Heart left ventricle (tissue), 16 donors: ENCODE measurements around the gene SSBP2. TPM values are rescaled to one million over a fixed set of nuclear protein-coding genes. Genes with fewer than 3 reads are reported as not detected.

Experiments
- ATAC-seq, 4 donors: fragments of 200-7000 bp; cut with Tn5 transposase; one replicate each; pipeline ENCODE4 v1.9.1; 2020 to 2022; ENCODE audit warnings: moderate library complexity in 4 of 4, mild to moderate bottlenecking in 3 of 4, moderate number of reproducible peaks in 1 of 4
- DNase-seq, 5 donors: peaks; one replicate each; pipeline ENCODE4 v3.0.0-alpha.2; 2020
- H3K27ac ChIP-seq, 12 donors: fragments of 200-600 bp; sonication (generic) in 4 of 12; one replicate each; pipeline versions ENCODE4 v1.5.0 to v1.8.0; 2016 to 2022; ENCODE audit warnings: mild to moderate bottlenecking in 2 of 12
- H3K27me3 ChIP-seq, 9 donors: fragments of 200-600 bp; sonication (generic) in 2 of 9; one replicate each; pipeline versions ENCODE4 v1.5.1 to v1.8.0; 2016 to 2022; ENCODE audit warnings: mild to moderate bottlenecking in 3 of 9
- H3K36me3 ChIP-seq, 9 donors: fragments of 200-600 bp; sonication (generic) in 2 of 9; one replicate each; pipeline versions ENCODE4 v1.5.0 to v1.8.0; 2018 to 2022; ENCODE audit warnings: mild to moderate bottlenecking in 2 of 9
- H3K4me1 ChIP-seq, 12 donors: fragments of 200-600 bp; sonication (generic) in 4 of 12; one replicate each; pipeline versions ENCODE4 v1.5.0 to v1.8.0; 2016 to 2022; ENCODE audit warnings: mild to moderate bottlenecking in 3 of 12
- H3K4me3 ChIP-seq, 12 donors: fragments of 200-600 bp; sonication (generic) in 4 of 12; one replicate each; pipeline versions ENCODE4 v1.5.0 to v1.8.0; 2017 to 2022; ENCODE audit warnings: mild to moderate bottlenecking in 9 of 12, moderate library complexity in 4 of 12
- H3K9me3 ChIP-seq, 12 donors: fragments of 200-600 bp; sonication (generic) in 4 of 12; one replicate each; pipeline versions ENCODE4 v1.5.0 to v1.8.0; 2016 to 2022; ENCODE audit warnings: mild to moderate bottlenecking in 1 of 12
- CTCF ChIP-seq, 12 donors: fragments of 200-600 bp; sonication (generic) in 4 of 12; IDR thresholded peaks; one replicate each; pipeline versions ENCODE4 v1.5.0 to v1.8.0; 2018 to 2022; ENCODE audit warnings: antibody characterized with exemption in 12 of 12, mild to moderate bottlenecking in 5 of 12
- POLR2A ChIP-seq, 2 donors: fragments of 450-650 bp; IDR thresholded peaks; one replicate each; pipeline ENCODE4 v1.6.1; 2017; ENCODE audit warnings: antibody characterized with exemption in 2 of 2, mild to moderate bottlenecking in 2 of 2, moderate library complexity in 2 of 2
- WGBS, 4 donors: extraction: QIAGEN DNeasy Blood & Tissue Kit in 2 of 4; methylation state at CpG; one replicate each; pipeline versions ENCODE4 v1.1.5 to v1.1.7; 2013 to 2018; 5-methylcytosine and 5-hydroxymethylcytosine counted together
- intact Hi-C, 10 donors: fragments of 100-400 bp; cut with DNase I; formaldehyde crosslinking; loops; one replicate each; pipeline versions ENCODE4 v1.11.1 to v1.14.2; 2022
- polyA plus RNA-seq, 2 donors: library from polyadenylated mRNA; stranded (reverse); fragments of 200-250 nt; gene quantifications; one replicate each; pipeline ENCODE4 v1.2.3, GENCODE V29; 2013
- total RNA-seq, 9 donors: library from RNA; depleted of rRNA in 2 of 9; stranded (reverse); fragments of >200 nt in 2 of 9; fragmentation: NEBNext Ultra II Directional in 3 of 9; extraction: Animal tissue kit (Norgen Biotek cat#: 25700) in 3 of 9; gene quantifications; one replicate each; pipeline versions ENCODE4 v1.1.0 to v1.2.4, GENCODE V29; 2016 to 2023
- donor health status: ischemic (EF 13 %, LVEDD 7.1; RV severe dilation, severe dysfunction).
- donor health status: healthy with polysubstance abuse.
- donor health status: DM: no; HTN: yes; CAD: no.
- donor health status: DM: no; HTN: no; CAD: no.
- donor health status: ischemic (EF 25% LVEDD 6.9; RV normal size, moderate dysfunction).
- donor health status: ischemic (EF 25% LVEDD 5.7; RV mildly dilated, moderate dysfunction).
- donor health status: healthy.
- donor health status: DM: yes; HTN: yes; CAD: no.
- donor health status: ischemic (EF 35%, LVEDD 5.7; RV mildly dilated, moderate dysfunction).
- donor health status: nonischemic (EF 11% LVEDD 7.7; RV severe dilation, severe dysfunction).
- donor health status: DM: yes; HTN: yes; CAD: no.
- donor health status: PGD.
- donor health status: ischemic (EF 29% LVEDD 5.4; RV normal size, mild dysfunction).
- donor health status: nonischemic (EF 23%, LVEDD 6.1; RV moderate dilation, normal function).

SSBP2 gene
- total and polyA plus RNA-seq, 11 donors: 25.6 to 98.1 (median 50.7) TPM

- ATAC-seq (peak in 1 of 4 donors; percentile 30), DNase-seq (no peak)
- intact Hi-C loops: no loop called here
- Histone ChIP-seq H3K9me3 (peaks cover 0 to 7% (median 0%) of the 10 kb centered on the region in 12 donors), H3K4me1 (peaks cover 0 to 14% (median 0%) of the 10 kb centered on the region in 12 donors), H3K36me3 (no peaks in the 10 kb centered on the region), H3K27me3 (peaks cover 0 to 24% (median 5%) of the 10 kb centered on the region in 9 donors), H3K4me3 (no peak overlapping the region), H3K27ac (no peak overlapping the region)
- no peak for TF ChIP-seq POLR2A (IDR thresholded peaks at IDR 0.05)
- TF ChIP-seq CTCF (IDR thresholded peaks at IDR 0.05): no peak
- 66 to 75% (median 70%) methylated on average over 4 of the region's 4 CpGs for WGBS, 4 donors
These were observed 352.2 kb downstream of the SSBP2 start for GRCh38 chr5:81398741-81399140.

GRCh38 chr5:81397176-81397575, 353.7 kb downstream of the SSBP2 start:
- no peak overlapping the region for H3K27ac ChIP-seq
- no peak for TF ChIP-seq POLR2A (IDR thresholded peaks at IDR 0.05)
- TF ChIP-seq CTCF (IDR thresholded peaks at IDR 0.05): no peak
- DNase-seq (peak in 4 of 5 donors; percentile 18 to 39 (median 32)), ATAC-seq (peak in 3 of 4 donors; percentile 49 to 61 (median 57))
- peaks cover 0 to 18% (median 0%) of the 10 kb centered on the region in 12 donors for H3K4me1 ChIP-seq
- no peak overlapping the region for H3K4me3 ChIP-seq
- WGBS, 4 donors: 2 to 8% (median 4%) methylated on average over 3 of the region's 3 CpGs
- intact Hi-C loops: no loop called here
- H3K27me3 ChIP-seq: peaks cover 0 to 40% (median 9%) of the 10 kb centered on the region in 9 donors
- peaks cover 0 to 7% (median 0%) of the 10 kb centered on the region in 12 donors for H3K9me3 ChIP-seq
- no peaks in the 10 kb centered on the region for H3K36me3 ChIP-seq

GRCh38 chr5:81395262-81395661, 355.6 kb downstream of the SSBP2 start:
- peaks cover 0 to 50% (median 11%) of the 10 kb centered on the region in 9 donors for H3K27me3 ChIP-seq
- no peak overlapping the region for H3K27ac ChIP-seq
- peaks cover 0 to 7% (median 0%) of the 10 kb centered on the region in 12 donors for H3K9me3 ChIP-seq
- peaks cover 0 to 18% (median 0%) of the 10 kb centered on the region in 12 donors for H3K4me1 ChIP-seq
- DNase-seq (no peak), ATAC-seq (no peak)
- H3K36me3 ChIP-seq: no peaks in the 10 kb centered on the region
- TF ChIP-seq CTCF (IDR thresholded peaks at IDR 0.05) (no peak), POLR2A (IDR thresholded peaks at IDR 0.05) (no peak)
- whole genome bisulfite sequencing, 4 donors: 57 to 75% (median 67%) methylated on average over 3 of the region's 3 CpGs
- intact Hi-C loops: no loop called here
- no peak overlapping the region for H3K4me3 ChIP-seq

GRCh38 chr5:81393783-81394718, 356.8 kb downstream of the SSBP2 start, which contains the start of gene ACOT12:
TSS of gene ACOT12 (minus strand) at chr5:81394134. CDS start at chr5:81394114, 20 bp downstream.
- ATAC-seq (peak in 2 of 4 donors; percentile 52 to 58), DNase-seq (peak in 1 of 5 donors; percentile 39)
- peaks cover 0 to 18% (median 0%) of the 10 kb centered on the region in 12 donors for H3K4me1 ChIP-seq
- no peaks in the 10 kb centered on the region for H3K36me3 ChIP-seq
- no peak for TF ChIP-seq CTCF (IDR thresholded peaks at IDR 0.05)
- TF ChIP-seq POLR2A (IDR thresholded peaks at IDR 0.05): no peak
- 3 to 5% (median 4%) methylated on average over 50 to 77 of the region's 77 CpGs for WGBS, 4 donors
- H3K27ac ChIP-seq: no peak within 1 kb of the TSS
- peaks cover 0 to 51% (median 11%) of the 10 kb centered on the region in 9 donors for H3K27me3 ChIP-seq
- intact Hi-C loops: no loop called here
- peak within 1 kb of the TSS; percentile 15 to 56 (median 44) for H3K4me3 ChIP-seq
- H3K9me3 ChIP-seq: peaks cover 0 to 7% (median 0%) of the 10 kb centered on the region in 12 donors
